ENCODE measurements around the gene CCDC51.
A peak's percentile ranks its signal among the peaks of the same experiment; 100 is the strongest.

The CCDC51 gene

DNA sequence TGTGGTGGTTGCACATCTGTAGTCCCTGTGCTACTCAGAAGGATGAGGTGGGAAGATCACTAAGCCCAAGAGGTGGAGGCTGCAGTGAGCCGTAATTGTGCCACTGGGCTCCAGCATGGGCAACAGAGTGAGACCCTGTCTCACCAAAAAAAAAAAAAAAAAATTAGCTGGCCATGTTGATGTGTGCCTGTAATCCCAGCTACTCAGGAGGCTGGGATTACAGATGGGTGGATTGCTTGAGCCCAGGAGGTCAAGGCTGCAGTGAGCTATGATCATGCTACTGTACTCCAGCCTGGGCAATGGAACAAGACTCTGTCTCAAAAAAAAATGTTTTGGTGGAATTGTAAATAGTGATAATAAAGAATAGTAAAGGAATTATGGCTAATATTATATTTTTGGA, 16.5 kb upstream of the CCDC51 start:
- TF ChIP-seq, protein P1, sequence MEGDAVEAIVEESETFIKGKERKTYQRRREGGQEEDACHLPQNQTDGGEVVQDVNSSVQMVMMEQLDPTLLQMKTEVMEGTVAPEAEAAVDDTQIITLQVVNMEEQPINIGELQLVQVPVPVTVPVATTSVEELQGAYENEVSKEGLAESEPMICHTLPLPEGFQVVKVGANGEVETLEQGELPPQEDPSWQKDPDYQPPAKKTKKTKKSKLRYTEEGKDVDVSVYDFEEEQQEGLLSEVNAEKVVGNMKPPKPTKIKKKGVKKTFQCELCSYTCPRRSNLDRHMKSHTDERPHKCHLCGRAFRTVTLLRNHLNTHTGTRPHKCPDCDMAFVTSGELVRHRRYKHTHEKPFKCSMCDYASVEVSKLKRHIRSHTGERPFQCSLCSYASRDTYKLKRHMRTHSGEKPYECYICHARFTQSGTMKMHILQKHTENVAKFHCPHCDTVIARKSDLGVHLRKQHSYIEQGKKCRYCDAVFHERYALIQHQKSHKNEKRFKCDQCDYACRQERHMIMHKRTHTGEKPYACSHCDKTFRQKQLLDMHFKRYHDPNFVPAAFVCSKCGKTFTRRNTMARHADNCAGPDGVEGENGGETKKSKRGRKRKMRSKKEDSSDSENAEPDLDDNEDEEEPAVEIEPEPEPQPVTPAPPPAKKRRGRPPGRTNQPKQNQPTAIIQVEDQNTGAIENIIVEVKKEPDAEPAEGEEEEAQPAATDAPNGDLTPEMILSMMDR (conservative IDR thresholded peaks at IDR 0.05; ENCODE audit: low read depth, low read length): no peak
- DNase-seq (ENCODE audit: low read depth): no peak

DNA sequence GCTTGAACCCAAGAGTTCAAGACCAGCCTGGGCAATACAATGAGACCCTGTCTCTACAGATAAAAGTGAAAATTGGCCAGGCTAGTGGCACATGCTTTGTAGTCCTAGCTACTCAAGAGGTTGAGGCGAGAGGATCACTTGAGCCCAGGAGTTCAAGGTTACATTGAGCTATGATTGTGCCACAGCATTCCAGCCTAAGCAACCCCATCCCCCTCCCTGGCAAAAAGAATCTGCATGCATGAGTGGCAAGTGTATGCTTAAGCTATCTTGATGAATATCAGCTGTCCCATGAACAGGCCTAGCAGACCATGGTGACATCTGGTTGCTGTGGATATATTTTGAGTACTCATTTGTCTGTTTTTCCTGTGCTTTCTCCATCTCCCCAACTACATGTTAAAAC, 11.4 kb upstream of the CCDC51 start:
- H3K4me3 ChIP-seq (ENCODE audit: low read depth, low read length): no peak overlapping the region
- DNase-seq (ENCODE audit: low read depth): no peak
- TF ChIP-seq, protein P1 (conservative IDR thresholded peaks at IDR 0.05; ENCODE audit: low read depth, low read length): no peak

More for the DNA sequence above, 16.5 kb upstream of the CCDC51 start:
- H3K4me3 ChIP-seq (ENCODE audit: low read depth, low read length): no peak overlapping the region

DNA sequence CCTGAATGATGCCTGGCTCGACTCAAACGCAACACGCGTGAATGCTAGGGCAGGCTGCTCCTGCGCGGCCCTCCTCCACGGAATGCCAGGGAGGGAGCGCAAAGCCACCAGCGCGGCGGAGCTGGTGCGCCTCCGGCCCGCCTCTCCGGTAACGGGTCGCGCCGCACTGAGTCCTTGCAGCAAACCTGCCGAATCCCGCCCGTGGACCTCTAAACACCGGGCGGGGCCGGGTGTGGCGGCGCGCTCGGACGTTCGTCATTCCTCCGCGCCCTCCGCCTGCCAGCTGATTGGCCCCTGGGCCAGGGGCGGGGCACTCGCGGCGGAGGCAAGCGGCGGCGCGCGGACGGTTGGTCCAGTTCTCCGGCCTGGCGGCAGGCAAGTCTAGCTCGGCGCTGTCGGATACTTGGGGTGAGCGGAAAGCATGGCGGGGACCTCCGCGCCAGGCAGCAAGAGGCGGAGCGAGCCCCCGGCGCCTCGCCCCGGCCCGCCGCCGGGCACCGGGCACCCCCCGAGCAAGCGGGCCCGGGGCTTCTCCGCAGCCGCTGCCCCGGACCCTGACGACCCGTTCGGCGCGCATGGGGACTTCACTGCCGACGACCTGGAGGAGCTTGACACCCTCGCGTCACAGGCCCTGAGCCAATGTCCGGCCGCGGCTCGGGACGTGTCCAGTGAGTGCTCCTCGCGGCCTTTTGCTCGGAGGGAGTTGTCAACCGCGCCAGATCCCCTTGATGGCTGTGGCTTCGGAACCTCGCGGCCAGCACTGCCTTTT, 6.7 kb upstream of the CCDC51 start, which contains the start of gene ATRIP:
Gene ATRIP, plus strand, starts transcription at position 313 of the 769 bp plus-strand sequence. Its CDS starts 109 bp downstream, at position 422.
- TF ChIP-seq, protein P1 (conservative IDR thresholded peaks at IDR 0.05; ENCODE audit: low read depth, low read length): no peak
- DNase-seq (ENCODE audit: low read depth): peak; percentile 84
- peak within 1 kb of the TSS; percentile 95 for H3K4me3 ChIP-seq (ENCODE audit: low read depth, low read length)

DNA sequence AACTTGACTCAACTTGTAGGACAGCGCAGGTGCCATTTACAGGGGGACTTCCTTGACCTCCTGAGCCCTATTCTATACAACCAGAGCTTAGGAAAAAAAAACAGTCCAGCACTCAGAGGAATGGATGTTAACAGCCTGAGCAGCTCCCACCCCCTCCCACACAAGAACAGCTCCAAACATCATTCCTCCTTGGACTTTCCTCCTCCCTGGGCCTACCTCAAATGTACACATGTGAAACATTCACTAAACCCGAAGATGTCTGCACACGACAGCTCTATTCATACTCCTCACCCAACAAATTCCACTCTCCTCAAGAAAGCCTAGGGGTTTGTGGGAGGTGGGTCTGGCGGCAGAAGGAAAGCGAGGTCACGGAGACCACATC, 6.1 kb upstream of the CCDC51 start:
- peak overlapping the region; percentile 95 for H3K4me3 ChIP-seq (ENCODE audit: low read depth, low read length)
- TF ChIP-seq, protein P1 (conservative IDR thresholded peaks at IDR 0.05; ENCODE audit: low read depth, low read length): no peak
- DNase-seq (ENCODE audit: low read depth): no peak

DNA sequence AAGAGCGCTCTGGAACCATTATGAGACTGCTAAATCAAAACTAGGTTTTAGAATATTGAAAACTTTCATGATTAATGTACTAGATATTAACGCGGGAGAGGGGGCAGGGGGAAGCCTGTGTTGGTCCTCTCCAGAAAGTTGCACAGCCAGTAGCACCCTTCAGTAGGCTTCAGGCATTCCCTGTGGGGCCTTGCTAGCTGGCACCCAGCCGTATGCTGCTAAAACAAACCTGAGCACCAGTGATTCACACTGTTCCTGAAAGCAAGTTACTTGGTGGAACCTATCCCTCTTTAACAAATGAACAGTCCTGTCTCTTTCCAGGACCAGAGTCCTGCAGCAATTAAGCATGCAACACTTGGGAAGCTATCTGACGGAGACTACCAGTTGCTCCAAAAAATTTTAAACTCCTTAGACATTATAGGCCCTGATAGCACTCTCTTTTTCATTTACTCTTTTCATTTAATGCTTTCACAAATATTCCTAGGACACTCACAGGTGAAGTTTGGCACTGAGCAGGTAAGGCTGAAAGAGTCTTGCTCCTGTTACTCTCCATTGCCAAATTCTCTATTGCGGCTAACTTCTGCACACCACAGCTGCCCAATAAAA, 5.5 kb upstream of the CCDC51 start:
- TF ChIP-seq, protein P1 (conservative IDR thresholded peaks at IDR 0.05; ENCODE audit: low read depth, low read length): no peak
- H3K4me3 ChIP-seq (ENCODE audit: low read depth, low read length): no peak overlapping the region
- no peak for DNase-seq (ENCODE audit: low read depth)

DNA sequence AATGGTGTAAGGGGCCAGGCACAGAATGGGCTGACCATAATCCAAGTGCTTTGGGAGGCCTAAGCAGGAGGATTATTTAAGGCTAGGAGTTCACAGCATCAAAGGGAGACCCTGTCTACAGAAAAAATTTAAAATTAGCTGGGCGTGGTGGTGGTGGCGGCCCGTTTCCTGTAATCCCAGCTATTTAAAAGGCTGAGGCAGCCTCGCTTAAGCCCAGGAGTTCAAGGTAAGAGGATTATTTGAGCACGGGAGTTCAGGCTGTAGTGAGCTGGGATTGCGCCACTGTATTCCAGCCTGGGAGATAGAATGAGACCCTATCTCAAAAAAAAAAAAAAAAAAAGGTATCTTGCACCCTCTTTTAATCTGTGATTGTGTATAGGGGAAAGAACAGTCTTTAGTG, 2.0 kb upstream of the CCDC51 start:
- H3K4me3 ChIP-seq (ENCODE audit: low read depth, low read length): no peak overlapping the region
- TF ChIP-seq, protein P1 (conservative IDR thresholded peaks at IDR 0.05; ENCODE audit: low read depth, low read length): no peak
- DNase-seq (ENCODE audit: low read depth): no peak

Measured in choroid plexus epithelial cell (primary cell).